Measurements from ENCODE around the gene AADACL2.

DNA sequence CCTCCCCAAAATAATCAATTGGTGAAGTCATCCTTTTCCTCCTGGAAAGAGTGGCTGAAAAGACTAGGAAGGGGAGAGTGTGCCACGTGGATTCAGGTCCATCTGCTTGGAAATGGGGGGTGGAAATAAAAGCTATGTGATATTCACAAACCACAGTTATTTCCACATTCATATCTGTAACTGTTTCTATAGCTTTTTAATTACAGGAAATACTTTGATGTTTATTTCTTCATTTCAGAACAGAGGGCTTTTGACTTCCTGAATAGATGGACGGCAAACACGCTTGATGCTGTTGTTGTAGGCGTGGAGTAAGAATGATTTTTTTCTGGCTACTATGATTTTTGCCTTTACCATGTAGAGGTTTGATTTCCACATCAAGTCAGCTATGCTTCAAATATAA is 10.1 kb downstream of the AADACL2 start:
- TF ChIP-seq, protein P1, sequence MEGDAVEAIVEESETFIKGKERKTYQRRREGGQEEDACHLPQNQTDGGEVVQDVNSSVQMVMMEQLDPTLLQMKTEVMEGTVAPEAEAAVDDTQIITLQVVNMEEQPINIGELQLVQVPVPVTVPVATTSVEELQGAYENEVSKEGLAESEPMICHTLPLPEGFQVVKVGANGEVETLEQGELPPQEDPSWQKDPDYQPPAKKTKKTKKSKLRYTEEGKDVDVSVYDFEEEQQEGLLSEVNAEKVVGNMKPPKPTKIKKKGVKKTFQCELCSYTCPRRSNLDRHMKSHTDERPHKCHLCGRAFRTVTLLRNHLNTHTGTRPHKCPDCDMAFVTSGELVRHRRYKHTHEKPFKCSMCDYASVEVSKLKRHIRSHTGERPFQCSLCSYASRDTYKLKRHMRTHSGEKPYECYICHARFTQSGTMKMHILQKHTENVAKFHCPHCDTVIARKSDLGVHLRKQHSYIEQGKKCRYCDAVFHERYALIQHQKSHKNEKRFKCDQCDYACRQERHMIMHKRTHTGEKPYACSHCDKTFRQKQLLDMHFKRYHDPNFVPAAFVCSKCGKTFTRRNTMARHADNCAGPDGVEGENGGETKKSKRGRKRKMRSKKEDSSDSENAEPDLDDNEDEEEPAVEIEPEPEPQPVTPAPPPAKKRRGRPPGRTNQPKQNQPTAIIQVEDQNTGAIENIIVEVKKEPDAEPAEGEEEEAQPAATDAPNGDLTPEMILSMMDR (IDR thresholded peaks at IDR 0.05), result no peak
- TF ChIP-seq POLR2A (IDR thresholded peaks at IDR 0.05), result no peak

All from body of pancreas (tissue), 4 donors.